Measurements from ENCODE around the gene FKBP4. TPM values are rescaled to one million over a fixed set of nuclear protein-coding genes. Genes with fewer than 3 reads are reported as not detected.

Gene FKBP4
- total and polyA plus RNA-seq, 2 donors (not counting 1 experiment from before 2014, with no cell fraction given) = 19.3 to 56.7 TPM

DNA sequence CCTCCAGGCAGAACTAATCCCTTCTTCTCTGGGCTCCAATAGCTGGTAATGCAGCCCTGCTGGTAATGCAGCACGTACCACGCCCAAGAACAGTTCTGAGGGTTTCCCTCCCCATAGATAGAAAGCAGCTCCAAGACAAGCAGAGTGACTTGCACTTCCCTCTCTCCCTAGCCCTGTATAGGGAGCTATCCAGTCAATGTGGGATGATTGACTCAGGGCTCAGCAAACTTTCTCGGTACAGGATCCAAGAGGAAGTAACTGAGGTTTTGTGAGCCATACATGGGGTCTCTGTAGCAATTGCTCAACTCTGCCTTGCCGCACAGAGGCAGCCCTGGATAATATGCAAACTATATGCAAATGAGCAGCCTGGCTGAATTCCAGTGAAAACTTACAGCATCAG lies 15.5 kb upstream of the FKBP4 start:
- POLR2A ChIA-PET = no interaction called here
- Histone ChIP-seq H3K4me2 (replicated peaks; ENCODE audit: low read depth, low read length, poor library complexity, severe bottlenecking) (no peak overlapping the region), H3K9ac (ENCODE audit: low read length) (no peak overlapping the region), H3K4me3 (ENCODE audit: control extremely low read depth in 1 of 5, extremely low read depth in 1 of 5, insufficient read depth in 1 of 5, low read depth in 2 of 5, low read length in 4 of 5) (no peak overlapping the region), H2AFZ (ENCODE audit: insufficient read depth, low read depth, low read length, poor library complexity, severe bottlenecking) (no peak overlapping the region), H3K27ac (ENCODE audit: low read length in 2 of 2) (no peak overlapping the region), H3K79me2 (ENCODE audit: control insufficient read depth, insufficient read depth, low read length) (no peaks in the 10 kb centered on the region), H3K36me3 (replicated peaks in 1 of 2; ENCODE audit: control extremely low read depth in 1 of 2, control insufficient read depth in 1 of 2, extremely low read depth in 1 of 2, insufficient read depth in 2 of 2, low read length in 1 of 2) (no peaks in the 10 kb centered on the region), H3K27me3 (replicated peaks in 1 of 4; ENCODE audit: control extremely low read depth in 1 of 4, control insufficient read depth in 3 of 4, insufficient read depth in 4 of 4, low read length in 3 of 4) (peaks cover 0 to 13% (median 2%) of the 10 kb centered on the region in 4 experiments), H3K9me3 (ENCODE audit: control extremely low read depth in 1 of 3, control insufficient read depth in 2 of 3, insufficient read depth in 1 of 3, low read length in 2 of 3) (no peaks in the 10 kb centered on the region), H4K20me1 (ENCODE audit: control insufficient read depth, insufficient read depth, low read length, poor library complexity, severe bottlenecking) (no peaks in the 10 kb centered on the region), H3K4me1 (ENCODE audit: control insufficient read depth in 2 of 2, insufficient read depth in 2 of 2, low read length in 2 of 2) (peaks cover 6 to 7% of the 10 kb centered on the region in 2 donors)
- Mint-ChIP-seq H3K27ac (no peak overlapping the region), H3K9me3 (ENCODE audit: insufficient read depth) (no peaks in the 10 kb centered on the region), H3K4me3 (no peak overlapping the region), H3K4me1 (peaks cover 10% of the 10 kb centered on the region), H3K27me3 (peaks cover 20% of the 10 kb centered on the region)
- ATAC-seq (ENCODE audit: low read depth) (no peak), DNase-seq (no peak)
- no peak for TF ChIP-seq EZH2 (IDR thresholded peaks at IDR 0.05; ENCODE audit: borderline replicate concordance, insufficient read depth, low read depth, low read length, poor library complexity, severe bottlenecking)
- TF ChIP-seq, protein P1, sequence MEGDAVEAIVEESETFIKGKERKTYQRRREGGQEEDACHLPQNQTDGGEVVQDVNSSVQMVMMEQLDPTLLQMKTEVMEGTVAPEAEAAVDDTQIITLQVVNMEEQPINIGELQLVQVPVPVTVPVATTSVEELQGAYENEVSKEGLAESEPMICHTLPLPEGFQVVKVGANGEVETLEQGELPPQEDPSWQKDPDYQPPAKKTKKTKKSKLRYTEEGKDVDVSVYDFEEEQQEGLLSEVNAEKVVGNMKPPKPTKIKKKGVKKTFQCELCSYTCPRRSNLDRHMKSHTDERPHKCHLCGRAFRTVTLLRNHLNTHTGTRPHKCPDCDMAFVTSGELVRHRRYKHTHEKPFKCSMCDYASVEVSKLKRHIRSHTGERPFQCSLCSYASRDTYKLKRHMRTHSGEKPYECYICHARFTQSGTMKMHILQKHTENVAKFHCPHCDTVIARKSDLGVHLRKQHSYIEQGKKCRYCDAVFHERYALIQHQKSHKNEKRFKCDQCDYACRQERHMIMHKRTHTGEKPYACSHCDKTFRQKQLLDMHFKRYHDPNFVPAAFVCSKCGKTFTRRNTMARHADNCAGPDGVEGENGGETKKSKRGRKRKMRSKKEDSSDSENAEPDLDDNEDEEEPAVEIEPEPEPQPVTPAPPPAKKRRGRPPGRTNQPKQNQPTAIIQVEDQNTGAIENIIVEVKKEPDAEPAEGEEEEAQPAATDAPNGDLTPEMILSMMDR (IDR thresholded peaks at IDR 0.05) = no peak
- WGBS (ENCODE audit: insufficient coverage) = 70% methylated on average over 4 of the region's 4 CpGs
- CTCF ChIA-PET = no interaction called here
- intact Hi-C loops (cut with micrococcal nuclease) = no loop called here

DNA sequence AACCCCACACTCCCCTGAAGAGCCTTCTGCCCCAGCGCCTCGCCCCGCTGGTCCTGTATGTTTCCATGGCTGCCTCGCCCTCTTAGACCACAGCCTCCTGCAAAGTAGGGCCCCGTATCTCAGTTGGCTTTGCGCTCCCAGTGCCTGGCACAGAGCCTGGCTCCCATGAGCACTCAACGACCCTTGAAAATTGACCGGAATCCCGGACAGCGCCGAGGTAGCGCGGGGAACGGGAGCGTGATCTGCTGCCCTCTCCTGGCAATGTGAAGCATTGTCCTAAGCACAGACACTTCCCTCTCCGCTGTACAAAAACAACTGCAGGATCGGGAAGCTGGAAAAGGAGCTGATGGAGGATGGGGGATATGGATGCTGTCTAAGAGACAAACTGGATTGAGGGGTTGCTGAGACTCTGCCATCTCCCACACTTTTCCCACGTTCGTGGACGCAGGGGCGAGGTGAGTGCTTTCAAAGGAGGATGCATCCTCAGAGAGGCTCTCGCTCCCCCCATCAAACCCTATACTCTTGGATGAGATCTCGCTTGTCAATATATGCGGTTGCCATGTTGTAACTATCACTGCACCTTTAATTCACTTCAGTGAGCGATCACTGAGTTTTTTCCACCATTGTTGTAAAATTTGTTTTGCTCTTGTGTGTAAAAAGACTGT lies 10.7 kb upstream of the FKBP4 start:
- Mint-ChIP-seq H3K4me3 (peak overlapping the region; percentile 90), H3K27ac (no peak overlapping the region), H3K27me3 (peaks cover 21% of the 10 kb centered on the region), H3K4me1 (peaks cover 13% of the 10 kb centered on the region), H3K9me3 (ENCODE audit: insufficient read depth) (no peaks in the 10 kb centered on the region)
- Histone ChIP-seq H3K9me3 (ENCODE audit: control extremely low read depth in 1 of 3, control insufficient read depth in 2 of 3, insufficient read depth in 1 of 3, low read length in 2 of 3) (no peaks in the 10 kb centered on the region), H2AFZ (ENCODE audit: insufficient read depth, low read depth, low read length, poor library complexity, severe bottlenecking) (peak overlapping the region; percentile 73), H3K4me3 (ENCODE audit: control extremely low read depth in 1 of 5, extremely low read depth in 1 of 5, insufficient read depth in 1 of 5, low read depth in 2 of 5, low read length in 4 of 5) (peak overlapping the region in 4 of 5 experiments; percentile 20 to 50 (median 38)), H3K9ac (ENCODE audit: low read length) (peak overlapping the region; percentile 40), H4K20me1 (ENCODE audit: control insufficient read depth, insufficient read depth, low read length, poor library complexity, severe bottlenecking) (no peaks in the 10 kb centered on the region), H3K4me2 (replicated peaks; ENCODE audit: low read depth, low read length, poor library complexity, severe bottlenecking) (peak overlapping the region; percentile 79), H3K27me3 (replicated peaks in 1 of 4; ENCODE audit: control extremely low read depth in 1 of 4, control insufficient read depth in 3 of 4, insufficient read depth in 4 of 4, low read length in 3 of 4) (peaks cover 0 to 16% (median 2%) of the 10 kb centered on the region in 4 experiments), H3K27ac (ENCODE audit: low read length in 2 of 2) (no peak overlapping the region), H3K36me3 (replicated peaks in 1 of 2; ENCODE audit: control extremely low read depth in 1 of 2, control insufficient read depth in 1 of 2, extremely low read depth in 1 of 2, insufficient read depth in 2 of 2, low read length in 1 of 2) (no peaks in the 10 kb centered on the region), H3K79me2 (ENCODE audit: control insufficient read depth, insufficient read depth, low read length) (no peaks in the 10 kb centered on the region), H3K4me1 (ENCODE audit: control insufficient read depth in 2 of 2, insufficient read depth in 2 of 2, low read length in 2 of 2) (peaks cover 6 to 8% of the 10 kb centered on the region in 2 donors)
- intact Hi-C loops (cut with micrococcal nuclease) = loop anchor here (1.0 to 10.0 kb wide), 2 partner anchors 91 to 1129 kb away; no protein-coding TSS in a partner anchor
- WGBS (ENCODE audit: insufficient coverage) = 9% methylated on average over 18 of the region's 25 CpGs
- DNase-seq (peak; percentile 66), ATAC-seq (ENCODE audit: low read depth) (peak; percentile 84)
- TF ChIP-seq, protein P1 (IDR thresholded peaks at IDR 0.05) = peak; percentile 97
- TF ChIP-seq EZH2 (IDR thresholded peaks at IDR 0.05; ENCODE audit: borderline replicate concordance, insufficient read depth, low read depth, low read length, poor library complexity, severe bottlenecking) = no peak
- CTCF ChIA-PET = interaction anchor here (0.6 to 2.5 kb wide), 13 partner anchors 9 to 661 kb away, joined by 3 to 11 read pairs (median 4); partner anchors contain the start of genes FKBP4 and TULP3
- POLR2A ChIA-PET = no interaction called here

Data from B cell (primary cell).